ENCODE results near the gene WIPF2. TPM values are rescaled to one million over a fixed set of nuclear protein-coding genes. Genes with fewer than 3 reads are reported as not detected.

The WIPF2 gene, protein sequence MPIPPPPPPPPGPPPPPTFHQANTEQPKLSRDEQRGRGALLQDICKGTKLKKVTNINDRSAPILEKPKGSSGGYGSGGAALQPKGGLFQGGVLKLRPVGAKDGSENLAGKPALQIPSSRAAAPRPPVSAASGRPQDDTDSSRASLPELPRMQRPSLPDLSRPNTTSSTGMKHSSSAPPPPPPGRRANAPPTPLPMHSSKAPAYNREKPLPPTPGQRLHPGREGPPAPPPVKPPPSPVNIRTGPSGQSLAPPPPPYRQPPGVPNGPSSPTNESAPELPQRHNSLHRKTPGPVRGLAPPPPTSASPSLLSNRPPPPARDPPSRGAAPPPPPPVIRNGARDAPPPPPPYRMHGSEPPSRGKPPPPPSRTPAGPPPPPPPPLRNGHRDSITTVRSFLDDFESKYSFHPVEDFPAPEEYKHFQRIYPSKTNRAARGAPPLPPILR
- total RNA-seq (2014; rRNA removed; shearing (Covaris generic)) = 12.7 and 14.2 TPM in 2 replicates
- 5.8 and 6.5 TPM in 2 replicates for polyA plus RNA-seq (2014; cell fraction: nucleus; rRNA removed)

DNA sequence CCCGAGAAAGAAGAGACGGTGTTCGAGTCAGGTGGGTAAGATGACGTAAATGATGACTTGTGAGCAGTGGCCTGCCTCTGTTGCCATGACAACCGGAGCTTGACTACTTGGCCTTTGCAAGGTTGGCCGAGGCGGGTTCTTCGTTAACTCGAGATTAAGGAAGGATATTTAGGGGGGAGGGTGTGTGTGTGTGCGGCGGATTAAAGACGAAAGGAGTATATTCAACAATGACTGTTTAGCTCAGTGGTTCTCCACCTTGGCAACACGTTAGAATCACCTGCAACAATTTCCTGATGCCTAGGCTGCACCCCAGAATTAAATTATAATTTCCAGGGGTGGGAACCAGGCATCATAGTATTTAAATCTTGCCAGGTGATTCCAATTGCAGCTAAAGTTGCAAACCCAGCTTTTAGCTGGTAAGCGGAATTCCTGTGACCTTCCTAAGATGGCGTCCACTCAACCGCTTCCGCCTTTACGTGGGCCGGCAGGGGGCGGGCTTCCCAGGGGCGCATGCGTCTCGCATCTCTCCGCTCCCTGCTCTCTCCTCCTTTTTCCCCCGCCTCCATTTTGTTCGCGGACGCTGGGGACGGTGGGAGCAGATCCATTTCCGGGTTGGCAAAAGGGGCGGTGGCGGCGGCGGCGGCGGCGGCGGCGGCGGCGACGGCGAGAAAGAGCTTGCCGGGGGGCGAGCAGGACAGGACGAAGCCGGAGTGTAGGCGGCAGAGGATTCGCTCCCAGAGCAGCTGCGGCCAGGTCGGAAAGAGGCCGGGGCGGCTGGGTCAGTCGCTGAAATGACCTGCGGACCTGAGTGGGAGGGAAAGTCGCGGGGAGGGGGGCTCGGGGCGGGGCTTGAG, at the start of gene WIPF2:
Gene WIPF2 (plus strand): TSS at position 565 of the 854 bp plus-strand sequence. CDS start 37,156 bp downstream, outside the sequence.
- DNase-seq (ENCODE audit: extremely low read depth, low read depth) = peak; percentile 97

GRCh38 chr17:40170325-40170724, 48.8 kb upstream of the WIPF2 start:
- no peak for DNase-seq (ENCODE audit: extremely low read depth, low read depth)

GRCh38 chr17:40171750-40172149, 47.4 kb upstream of the WIPF2 start:
- DNase-seq (ENCODE audit: extremely low read depth, low read depth) = no peak

- DNase-seq (ENCODE audit: extremely low read depth, low read depth) = no peak
Measured at GRCh38 chr17:40173091-40173777, 45.9 kb upstream of the WIPF2 start.

DNA sequence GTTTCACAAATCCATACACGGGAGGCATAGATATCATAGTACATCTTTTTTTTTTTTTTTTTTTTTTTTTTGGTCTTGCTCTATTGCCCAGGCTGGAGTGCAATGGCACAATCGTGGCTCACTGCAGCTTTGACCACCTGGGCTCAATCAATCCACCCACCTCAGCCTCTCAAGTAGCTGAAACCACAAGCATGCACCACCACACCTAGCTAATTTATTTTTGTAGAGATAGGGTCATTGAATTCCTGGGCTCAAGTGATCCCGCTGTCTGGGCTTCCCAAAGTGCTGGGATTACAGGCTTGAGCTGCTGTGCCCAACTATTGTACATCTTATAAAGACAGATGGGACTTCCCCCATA, 45.3 kb upstream of the WIPF2 start:
- DNase-seq (ENCODE audit: extremely low read depth, low read depth) = no peak

GRCh38 chr17:40174514-40174913, 44.6 kb upstream of the WIPF2 start:
- DNase-seq (ENCODE audit: extremely low read depth, low read depth) = no peak

DNA sequence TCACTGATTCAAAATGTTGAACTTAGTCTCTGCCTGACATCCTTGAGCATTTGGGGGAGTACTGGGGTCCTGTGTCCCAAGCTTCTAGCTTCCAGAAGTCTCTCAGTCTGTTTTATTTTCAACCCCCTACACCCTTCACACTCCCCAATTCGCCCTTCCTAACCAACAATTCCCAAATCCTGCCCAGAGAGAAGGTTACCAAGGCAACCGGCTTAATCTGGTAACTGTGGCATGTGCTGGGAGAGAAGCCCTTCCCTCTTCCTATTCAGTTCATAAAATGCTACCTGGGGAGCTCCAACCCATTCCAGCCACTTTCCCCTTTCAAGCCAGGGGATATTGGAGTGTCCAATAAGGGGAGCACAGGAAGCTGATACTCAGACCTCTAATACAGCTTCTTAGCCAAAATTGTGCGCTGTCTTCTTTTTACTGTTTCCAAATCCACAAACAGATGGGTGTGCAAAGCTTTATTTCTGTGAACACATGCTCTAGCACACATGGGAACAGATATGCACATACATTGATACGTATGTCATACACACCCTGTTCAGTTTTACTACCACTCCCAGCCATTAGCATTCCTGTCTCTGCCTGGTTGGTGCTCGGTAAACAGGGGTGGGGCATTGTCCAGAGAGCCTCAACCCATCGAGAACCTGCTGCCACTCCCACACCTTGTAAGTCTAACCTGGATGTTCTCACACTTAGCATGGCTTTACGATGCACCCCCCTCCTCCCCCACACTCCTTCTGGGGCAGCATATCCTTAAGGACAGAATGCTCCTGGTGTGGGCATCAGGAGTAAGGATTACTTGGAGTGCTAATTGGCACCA, 43.0 kb upstream of the WIPF2 start:
- no peak for DNase-seq (ENCODE audit: extremely low read depth, low read depth)

DNA sequence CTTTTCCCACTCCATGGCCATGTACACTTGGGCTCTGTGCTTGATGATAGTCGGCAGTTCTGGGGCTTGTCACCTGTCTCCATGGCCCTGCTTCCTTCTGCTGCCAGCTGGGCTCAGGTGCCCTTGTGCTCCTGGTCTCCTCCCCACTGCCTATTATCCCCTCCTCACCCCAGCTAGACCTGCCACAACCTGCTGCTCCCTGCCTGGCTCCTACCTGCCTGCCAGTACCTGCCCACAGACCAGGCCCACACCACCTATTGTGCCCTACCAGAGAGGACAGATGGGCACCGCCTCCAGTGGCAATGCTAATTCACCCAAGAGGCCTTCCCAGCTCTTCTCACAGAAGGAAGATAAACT, 42.4 kb upstream of the WIPF2 start:
- no peak for DNase-seq (ENCODE audit: extremely low read depth, low read depth)

DNA sequence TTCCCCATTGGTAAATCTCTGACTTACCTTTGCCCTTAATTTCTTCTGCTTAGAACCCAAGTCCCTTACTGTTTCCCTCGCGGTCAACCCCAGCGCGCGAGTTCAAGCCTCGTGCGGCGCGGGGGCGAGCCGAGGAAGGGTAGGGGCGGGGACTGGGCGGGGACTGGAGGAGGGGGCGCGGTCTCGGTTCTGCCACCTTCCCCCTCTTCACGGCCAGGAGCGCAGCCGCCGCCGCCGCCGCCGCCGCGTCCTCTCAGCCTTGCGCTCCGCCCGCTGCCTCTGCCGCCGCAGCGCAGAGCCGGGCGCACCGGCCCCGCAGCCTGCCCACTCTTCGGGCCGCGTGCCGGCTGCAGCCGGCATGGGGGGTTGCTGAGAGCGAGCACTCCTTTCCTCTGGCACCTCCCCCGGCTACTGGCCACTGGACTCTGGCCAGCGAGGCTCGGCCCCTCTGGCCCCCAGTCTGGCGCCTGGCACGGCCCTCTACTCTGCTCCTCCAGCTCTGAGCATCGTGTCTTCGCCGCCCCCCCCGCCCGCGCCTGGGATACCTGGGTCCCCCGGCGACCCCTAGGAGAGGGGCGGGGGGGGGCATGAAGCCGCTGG, 41.7 kb upstream of the WIPF2 start, which contains the start of gene RAPGEFL1:
Gene RAPGEFL1 (plus strand): TSS at position 196 of the 600 bp plus-strand sequence. CDS start 392 bp downstream, at position 588.
- DNase-seq (ENCODE audit: extremely low read depth, low read depth) = peak; percentile 56

- DNase-seq (ENCODE audit: extremely low read depth, low read depth) = no peak
Measured at GRCh38 chr17:40178021-40178601, 41.0 kb upstream of the WIPF2 start.

- DNase-seq (ENCODE audit: extremely low read depth, low read depth) = no peak
Measured at GRCh38 chr17:40178660-40179059, 40.4 kb upstream of the WIPF2 start.

DNA sequence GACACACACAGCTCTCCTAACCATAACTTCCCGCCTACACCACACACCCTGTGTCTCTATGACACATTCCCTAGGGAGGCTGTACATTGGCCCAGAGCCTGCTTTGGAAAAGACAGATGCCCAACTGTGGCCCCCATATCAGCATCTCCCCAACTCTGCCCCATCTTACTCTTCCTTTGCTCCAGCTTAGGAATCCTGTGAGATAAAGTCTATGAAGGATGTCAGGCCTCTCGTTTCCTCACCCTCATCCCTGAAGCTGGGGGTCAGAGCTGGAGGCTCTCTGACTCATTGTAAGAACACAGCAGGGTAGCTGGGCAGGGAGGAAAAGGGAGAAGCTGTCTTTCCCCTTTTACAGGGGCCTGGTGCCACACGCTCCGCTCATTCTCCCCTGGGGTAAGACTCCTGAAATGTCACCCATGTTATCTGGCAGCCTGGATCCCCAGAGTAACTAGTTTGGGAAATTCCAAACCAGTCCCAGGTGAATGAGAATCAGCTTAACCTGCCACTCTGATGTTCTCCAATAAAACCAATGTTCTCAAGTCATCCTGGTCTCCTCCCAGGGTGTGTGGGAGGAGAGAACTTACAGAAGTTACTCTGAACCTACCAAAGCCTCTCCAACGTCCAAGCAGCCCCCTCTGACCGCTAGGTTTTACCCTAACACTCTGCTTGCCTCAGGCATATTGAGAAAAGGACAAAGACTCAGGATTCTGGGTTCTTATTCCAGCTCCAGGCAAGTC, 39.0 kb upstream of the WIPF2 start:
- DNase-seq (ENCODE audit: extremely low read depth, low read depth) = no peak

DNA sequence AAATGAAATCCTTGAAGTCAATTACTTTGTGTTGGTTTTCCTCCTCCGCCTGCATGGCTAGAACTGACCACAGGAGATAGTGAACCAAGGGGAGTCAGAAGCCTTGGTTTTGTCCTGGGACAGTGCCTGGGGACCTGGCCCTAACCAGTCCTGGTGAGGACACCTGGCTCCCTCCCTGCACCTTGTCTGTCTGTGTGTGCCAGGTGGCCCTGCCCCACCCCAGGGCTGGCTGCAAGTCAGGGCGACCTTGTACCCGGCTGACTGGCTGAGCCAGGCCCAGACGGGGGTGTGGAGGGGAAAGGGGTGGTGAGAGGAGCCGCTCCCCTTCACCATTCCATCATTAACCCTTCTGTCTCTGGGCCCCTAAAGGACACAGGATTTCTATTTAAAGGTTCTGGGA, 38.4 kb upstream of the WIPF2 start:
- no peak for DNase-seq (ENCODE audit: extremely low read depth, low read depth)

- DNase-seq (ENCODE audit: extremely low read depth, low read depth) = no peak
Measured at GRCh38 chr17:40181205-40181604, 37.9 kb upstream of the WIPF2 start.

DNA sequence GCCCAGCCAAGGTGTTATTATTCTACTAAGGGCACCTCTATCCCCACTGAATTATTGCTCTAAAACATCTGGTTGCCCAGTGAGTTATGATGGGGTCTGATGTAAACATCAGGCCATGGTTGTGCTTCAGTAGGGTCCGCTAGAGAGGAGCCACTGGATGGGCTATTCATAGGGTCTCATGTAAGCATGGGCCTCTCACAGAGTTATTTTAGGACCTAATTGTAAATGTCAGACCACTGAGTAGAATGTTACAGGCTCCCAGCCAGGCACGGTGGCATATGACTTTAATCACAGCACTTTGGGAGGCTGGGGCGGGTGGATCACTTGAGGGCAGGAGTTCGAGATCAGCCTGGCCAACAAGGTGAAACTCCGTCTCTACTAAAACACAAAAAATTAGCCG, 36.5 kb upstream of the WIPF2 start:
- DNase-seq (ENCODE audit: extremely low read depth, low read depth) = no peak

DNA sequence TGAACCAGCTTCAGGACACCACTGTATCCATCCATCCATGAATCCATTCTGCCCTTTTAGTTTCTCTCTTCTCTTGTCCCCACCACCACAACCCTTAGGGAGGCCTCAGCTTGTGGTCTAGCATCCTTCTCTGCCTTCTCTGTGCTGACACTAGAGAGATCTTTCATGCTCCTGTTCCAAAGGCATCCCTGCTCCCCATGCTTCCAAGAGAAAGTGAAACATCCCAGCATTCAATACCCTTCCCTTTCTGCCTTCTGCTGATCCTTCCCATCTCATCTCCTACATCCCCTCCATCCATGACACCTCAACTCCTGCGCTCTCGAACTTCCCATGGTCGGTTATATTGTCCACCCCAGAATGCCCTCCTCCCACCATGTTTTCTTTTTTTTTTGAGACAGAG, 31.9 kb upstream of the WIPF2 start:
- DNase-seq (ENCODE audit: extremely low read depth, low read depth) = no peak

GRCh38 chr17:40188694-40189093, 30.4 kb upstream of the WIPF2 start:
- DNase-seq (ENCODE audit: extremely low read depth, low read depth) = no peak

DNA sequence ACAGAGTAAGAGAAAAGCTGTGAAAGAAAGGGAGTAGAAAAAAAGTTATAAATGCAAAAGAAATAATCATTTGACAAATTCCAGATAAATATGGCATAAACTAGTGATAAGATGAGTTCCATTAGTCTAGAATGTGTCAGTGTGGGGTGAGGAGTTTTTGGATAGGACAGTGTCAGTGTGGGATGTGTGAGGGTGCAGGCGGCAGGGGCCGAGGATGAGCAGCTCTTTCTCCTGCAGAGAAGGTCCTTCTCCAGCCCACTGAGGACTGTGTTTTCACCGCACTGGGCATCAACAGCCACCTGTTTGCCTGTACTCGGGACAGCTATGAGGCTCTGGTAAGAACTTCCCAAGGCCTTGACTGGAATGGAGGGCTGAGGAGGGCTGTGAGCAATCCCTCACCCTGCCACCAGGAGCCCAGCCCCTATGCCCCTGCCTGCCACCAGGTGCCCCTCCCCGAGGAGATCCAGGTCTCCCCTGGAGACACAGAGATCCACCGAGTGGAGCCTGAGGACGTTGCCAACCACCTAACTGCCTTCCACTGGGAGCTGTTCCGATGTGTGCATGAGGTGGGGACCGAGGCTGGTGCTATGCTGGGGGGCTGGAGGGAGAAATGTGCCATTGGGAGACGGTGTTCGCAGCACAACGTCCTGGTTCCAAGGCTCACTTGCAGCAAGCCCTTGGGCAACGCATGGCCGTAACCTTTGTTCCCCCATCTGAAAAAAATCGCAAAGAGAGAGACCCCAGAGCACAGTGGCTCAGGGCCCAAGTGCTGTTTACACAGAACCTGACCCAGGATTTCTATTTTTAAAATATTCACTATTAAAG, 28.7 kb upstream of the WIPF2 start:
- DNase-seq (ENCODE audit: extremely low read depth, low read depth) = no peak
